ENCODE results near the gene CYFIP2.

CYFIP2 gene

DNA sequence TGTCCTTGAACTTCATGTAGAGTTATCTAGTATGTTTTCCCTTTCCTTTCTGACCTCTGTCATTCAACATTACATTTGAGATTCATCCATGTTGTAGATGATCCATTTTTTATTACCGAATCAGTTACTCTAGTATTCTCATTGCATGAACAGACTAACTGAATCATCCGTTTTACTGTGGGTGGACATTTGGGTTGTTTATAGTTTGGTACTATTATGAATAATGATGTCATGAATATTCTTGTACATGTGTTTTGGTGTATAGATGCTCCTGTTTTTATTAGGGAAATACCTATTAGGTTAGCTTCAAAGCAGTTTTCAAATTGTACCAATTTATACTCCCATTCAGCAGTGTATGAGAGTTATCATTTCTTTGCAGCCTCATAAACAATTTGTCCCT lies 99.8 kb downstream of the CYFIP2 start:
- no peak overlapping the region for H3K4me3 ChIP-seq (ENCODE audit: low read depth, low read length)
- no peak for DNase-seq (ENCODE audit: low read depth, low spot score)
- no peak for TF ChIP-seq CTCF (IDR thresholded peaks at IDR 0.05; ENCODE audit: low read depth, low read length)
- in situ Hi-C loops (cut with HindIII; ENCODE audit: low sequenced_read_pairs) = no loop called here

GRCh38 chr5:157366741-157367674 lies 101.1 kb downstream of the CYFIP2 start:
- TF ChIP-seq CTCF (IDR thresholded peaks at IDR 0.05; ENCODE audit: low read depth, low read length) = peak; percentile 78
- H3K4me3 ChIP-seq (ENCODE audit: low read depth, low read length) = no peak overlapping the region
- DNase-seq (ENCODE audit: low read depth, low spot score) = peak; percentile 86
- in situ Hi-C loops (cut with HindIII; ENCODE audit: low sequenced_read_pairs) = no loop called here

DNA sequence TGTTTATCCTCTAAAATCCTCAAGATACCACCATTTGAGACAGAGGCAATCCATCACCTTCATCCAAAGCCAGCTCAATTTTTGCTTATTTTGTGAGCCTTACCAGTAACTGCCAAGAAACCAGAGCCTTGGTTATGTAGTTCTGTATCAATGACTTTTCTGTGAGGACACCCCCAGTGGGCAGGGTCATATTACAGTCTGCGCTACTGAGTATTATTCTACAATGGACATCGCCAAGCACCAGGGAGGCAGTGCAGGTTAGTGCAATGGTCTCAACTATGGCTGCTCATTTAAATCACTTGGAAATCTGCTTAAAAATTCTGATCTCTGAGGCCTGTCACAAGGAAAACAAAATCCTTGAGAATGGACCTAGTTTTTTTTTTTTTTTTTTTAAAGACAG lies 103.6 kb downstream of the CYFIP2 start:
- no peak for TF ChIP-seq CTCF (IDR thresholded peaks at IDR 0.05; ENCODE audit: low read depth, low read length)

DNA sequence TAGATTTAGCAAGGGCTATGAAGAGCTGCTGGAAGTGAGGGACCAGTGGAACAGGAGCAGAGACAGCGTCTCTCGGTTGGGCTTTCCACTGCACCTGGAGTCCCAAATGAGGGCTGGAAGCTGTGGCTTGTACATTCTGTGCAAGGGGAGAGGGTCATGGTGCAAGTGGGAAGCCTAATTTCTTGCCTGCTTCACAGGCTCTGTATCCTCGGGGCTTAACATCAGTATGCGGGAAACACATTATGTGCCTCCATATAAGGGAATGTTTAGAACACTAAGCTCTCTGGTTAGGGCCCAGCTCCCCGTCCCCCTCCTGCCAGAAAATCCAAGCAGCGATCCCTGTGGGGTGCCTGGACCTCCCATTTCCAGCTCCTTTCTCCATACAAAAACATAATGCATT lies 105.0 kb downstream of the CYFIP2 start:
- TF ChIP-seq CTCF (IDR thresholded peaks at IDR 0.05; ENCODE audit: low read depth, low read length) = no peak
- peak; percentile 74 for DNase-seq (ENCODE audit: low read depth, low spot score)
- in situ Hi-C loops (cut with HindIII; ENCODE audit: low sequenced_read_pairs) = no loop called here
- H3K4me3 ChIP-seq (ENCODE audit: low read depth, low read length) = no peak overlapping the region

More for the DNA sequence above, 103.6 kb downstream of the CYFIP2 start:
- in situ Hi-C loops (cut with HindIII; ENCODE audit: low sequenced_read_pairs) = no loop called here
- H3K4me3 ChIP-seq (ENCODE audit: low read depth, low read length) = no peak overlapping the region
- no peak for DNase-seq (ENCODE audit: low read depth, low spot score)

GRCh38 chr5:157371655-157372471 lies 105.9 kb downstream of the CYFIP2 start:
- DNase-seq (ENCODE audit: low read depth, low spot score) = peak; percentile 35
- no peak overlapping the region for H3K4me3 ChIP-seq (ENCODE audit: low read depth, low read length)
- no peak for TF ChIP-seq CTCF (IDR thresholded peaks at IDR 0.05; ENCODE audit: low read depth, low read length)
- in situ Hi-C loops (cut with HindIII; ENCODE audit: low sequenced_read_pairs) = no loop called here

GRCh38 chr5:157372472-157372822 lies 106.5 kb downstream of the CYFIP2 start:
- in situ Hi-C loops (cut with HindIII; ENCODE audit: low sequenced_read_pairs) = no loop called here
- no peak for TF ChIP-seq CTCF (IDR thresholded peaks at IDR 0.05; ENCODE audit: low read depth, low read length)
- no peak for DNase-seq (ENCODE audit: low read depth, low spot score)
- H3K4me3 ChIP-seq (ENCODE audit: low read depth, low read length) = no peak overlapping the region

Measured in astrocyte of the spinal cord (primary cell).